ENCODE measurements around the gene ARMC9. TPM values are rescaled to one million over a fixed set of nuclear protein-coding genes. Genes with fewer than 3 reads are reported as not detected.

Gene ARMC9
- total RNA-seq, 4 donors from 2014 or later, result 16.8 to 47.6 (median 39.3) TPM

DNA sequence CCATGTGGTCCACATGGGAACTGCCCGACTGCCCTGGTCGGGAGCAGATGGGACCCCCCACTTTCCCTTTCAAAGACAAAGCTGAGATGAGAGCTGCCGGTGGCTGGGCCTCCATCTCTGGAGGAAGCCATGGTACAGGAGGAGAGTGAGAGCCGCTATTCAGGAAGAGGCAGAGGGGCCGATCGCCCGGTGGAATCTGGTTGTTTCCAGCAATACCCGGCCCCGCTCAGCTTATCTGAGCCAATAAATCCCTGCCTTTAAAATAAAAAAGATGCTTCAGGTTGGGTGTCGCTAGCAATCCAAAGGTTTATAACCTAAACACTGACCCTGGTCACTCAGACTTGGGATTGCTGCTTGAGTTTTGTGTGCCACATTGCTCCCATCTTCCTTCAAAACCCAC is 181.9 kb downstream of the ARMC9 start:
- intact Hi-C loops (cut with DNase I; ENCODE audit: low total_unique reads), result no loop called here
- DNase-seq, result no peak
- TF ChIP-seq POLR2A (IDR thresholded peaks at IDR 0.05) (no peak), CTCF (IDR thresholded peaks at IDR 0.05) (no peak)

GRCh38 chr2:231380991-231381847 is 182.8 kb downstream of the ARMC9 start:
- H3K36me3 ChIP-seq, result no peaks in the 10 kb centered on the region
- no peaks in the 10 kb centered on the region for H3K27me3 ChIP-seq
- no peak overlapping the region for H3K4me3 ChIP-seq
- H3K27ac ChIP-seq, result no peak overlapping the region
- no peaks in the 10 kb centered on the region for H3K4me1 ChIP-seq
- intact Hi-C loops (cut with DNase I; ENCODE audit: low total_unique reads), result no loop called here
- peaks cover 0 to 4% of the 10 kb centered on the region in 2 donors for H3K9me3 ChIP-seq
- no peak for TF ChIP-seq CTCF (IDR thresholded peaks at IDR 0.05)
- no peak for TF ChIP-seq POLR2A (IDR thresholded peaks at IDR 0.05)
- DNase-seq, result no peak

More for the DNA sequence above, 181.9 kb downstream of the ARMC9 start:
- H3K9me3 ChIP-seq, result peaks cover 0 to 4% of the 10 kb centered on the region in 2 donors
- no peak overlapping the region for H3K27ac ChIP-seq
- no peaks in the 10 kb centered on the region for H3K4me1 ChIP-seq
- H3K27me3 ChIP-seq, result no peaks in the 10 kb centered on the region
- H3K36me3 ChIP-seq, result no peaks in the 10 kb centered on the region
- H3K4me3 ChIP-seq, result no peak overlapping the region

DNA sequence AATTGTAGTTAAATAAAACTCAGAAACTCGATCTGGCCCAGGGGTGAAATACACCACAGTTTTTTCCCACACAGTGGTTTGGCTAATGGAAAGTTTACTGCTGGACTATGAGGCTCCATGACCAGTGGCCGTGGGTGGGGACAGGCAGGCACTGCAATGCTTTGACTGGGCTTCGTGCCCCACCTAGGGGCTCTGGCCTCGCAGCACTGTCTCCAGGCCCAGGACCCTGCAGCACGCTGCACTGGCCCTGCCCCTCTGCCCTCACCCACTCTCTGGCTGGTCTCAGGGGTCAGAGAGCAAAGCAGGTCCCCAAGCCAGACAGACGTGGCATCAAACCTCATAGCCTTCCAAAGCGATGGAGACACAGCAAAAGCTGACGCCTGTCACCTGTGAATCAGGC is 183.7 kb downstream of the ARMC9 start:
- Histone ChIP-seq H3K27ac (no peak overlapping the region), H3K36me3 (no peaks in the 10 kb centered on the region), H3K9me3 (peaks cover 0 to 4% of the 10 kb centered on the region in 2 donors), H3K4me3 (no peak overlapping the region), H3K4me1 (no peaks in the 10 kb centered on the region), H3K27me3 (no peaks in the 10 kb centered on the region)
- TF ChIP-seq CTCF (IDR thresholded peaks at IDR 0.05) (no peak), POLR2A (IDR thresholded peaks at IDR 0.05) (no peak)
- intact Hi-C loops (cut with DNase I; ENCODE audit: low total_unique reads), result no loop called here
- no peak for DNase-seq

DNA sequence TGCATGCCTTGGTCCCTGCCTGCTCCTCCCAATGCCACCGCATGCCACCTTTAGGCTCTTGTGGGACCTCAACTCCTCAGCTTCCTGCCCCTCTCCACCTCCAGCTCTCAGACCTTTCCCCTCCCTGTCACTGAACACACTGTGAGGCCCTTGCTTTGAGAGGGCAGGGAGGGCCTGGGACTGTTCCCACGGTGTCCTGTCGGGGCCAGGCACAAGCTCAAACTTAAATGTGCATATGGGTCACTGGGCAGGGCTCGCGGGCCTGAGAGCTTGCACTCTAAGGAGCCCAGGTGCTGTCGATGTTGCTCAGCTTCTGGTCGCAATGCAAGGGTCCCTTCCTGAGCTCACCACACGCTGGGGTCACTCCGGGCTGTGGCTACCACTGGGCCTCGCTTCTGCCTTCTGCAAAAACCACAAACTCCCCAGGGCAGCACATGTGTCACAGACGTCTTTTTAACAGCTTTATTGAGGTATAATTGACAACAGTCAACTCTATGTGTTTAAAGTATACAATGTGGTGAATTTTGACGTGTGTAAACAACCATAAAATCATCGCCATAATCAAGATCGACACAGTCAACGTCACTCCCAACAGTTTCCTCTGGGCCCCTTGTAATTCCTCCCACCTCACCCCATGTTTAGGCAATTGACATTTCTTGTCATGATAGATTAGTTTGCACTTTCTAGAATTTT is 185.1 kb downstream of the ARMC9 start:
- TF ChIP-seq CTCF (IDR thresholded peaks at IDR 0.05), result no peak
- TF ChIP-seq POLR2A (IDR thresholded peaks at IDR 0.05), result no peak
- Histone ChIP-seq H3K27me3 (no peaks in the 10 kb centered on the region), H3K36me3 (no peaks in the 10 kb centered on the region), H3K27ac (no peak overlapping the region), H3K4me3 (no peak overlapping the region), H3K9me3 (peaks cover 0 to 4% of the 10 kb centered on the region in 2 donors), H3K4me1 (no peaks in the 10 kb centered on the region)
- no peak for DNase-seq
- intact Hi-C loops (cut with DNase I; ENCODE audit: low total_unique reads), result no loop called here

DNA sequence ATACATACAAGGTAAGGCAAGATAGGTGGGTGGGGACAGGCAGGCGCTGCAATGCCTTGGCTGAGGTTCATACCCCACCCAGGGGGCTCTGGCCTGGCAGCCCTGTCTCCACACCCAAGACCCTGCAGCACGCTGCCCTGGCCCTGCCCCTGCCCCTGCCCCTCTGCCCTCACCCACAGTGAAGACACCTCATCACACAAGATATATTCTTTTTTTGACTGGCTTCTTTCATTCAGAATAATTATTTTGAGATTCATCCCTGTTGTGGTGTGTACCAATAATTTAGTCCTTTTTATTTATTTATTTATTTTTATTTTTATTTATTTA is 185.6 kb downstream of the ARMC9 start:
- H3K4me3 ChIP-seq, result no peak overlapping the region
- DNase-seq, result no peak
- no peak for TF ChIP-seq CTCF (IDR thresholded peaks at IDR 0.05)
- TF ChIP-seq POLR2A (IDR thresholded peaks at IDR 0.05), result no peak
- no peak overlapping the region for H3K27ac ChIP-seq
- intact Hi-C loops (cut with DNase I; ENCODE audit: low total_unique reads), result no loop called here
- no peaks in the 10 kb centered on the region for H3K36me3 ChIP-seq
- peaks cover 0 to 4% of the 10 kb centered on the region in 2 donors for H3K9me3 ChIP-seq
- H3K27me3 ChIP-seq, result no peaks in the 10 kb centered on the region
- no peaks in the 10 kb centered on the region for H3K4me1 ChIP-seq

All from uterus (tissue), 4 donors.